ENCODE results near the gene DCST2.
"Not testable (repeated sequence)": the region's sequence is repeated elsewhere in the genome, so short reads cannot be mapped to it uniquely, and the experiment has no call there.

DCST2 gene

DNA sequence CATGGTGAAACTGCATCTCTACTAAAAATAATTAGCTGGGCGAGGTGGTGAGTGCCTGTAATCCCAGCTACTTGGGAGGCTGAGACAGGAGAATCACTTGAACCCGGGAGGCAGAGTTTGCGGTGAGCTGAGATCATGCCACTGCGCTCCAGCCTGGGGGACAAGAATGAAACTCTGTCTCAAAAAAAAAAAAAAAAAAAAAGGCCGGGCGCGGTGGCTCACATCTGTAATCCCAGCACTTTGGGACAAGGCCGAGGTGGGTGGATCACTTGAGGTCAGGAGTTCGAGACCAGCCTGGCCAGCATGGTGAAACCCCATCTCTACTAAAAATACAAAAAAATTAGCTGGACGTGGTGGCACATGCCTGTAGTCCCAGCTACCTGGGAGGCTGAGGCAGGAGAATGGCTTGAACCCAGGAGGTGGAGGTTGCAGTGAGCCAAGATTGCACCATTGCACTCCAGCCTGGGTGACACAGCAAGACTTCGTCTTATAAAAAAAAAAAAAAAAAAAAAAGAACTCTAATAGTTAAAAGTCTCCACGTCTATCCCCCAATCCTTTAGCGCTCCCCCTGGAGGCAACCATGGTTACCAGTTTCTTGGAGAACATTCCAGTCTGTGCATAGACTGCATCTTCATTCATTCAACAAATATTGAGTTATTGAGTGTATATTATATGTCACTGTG, 38.1 kb downstream of the DCST2 start:
- DNase-seq: peak in 1 of 2 donors; percentile 31

DNA sequence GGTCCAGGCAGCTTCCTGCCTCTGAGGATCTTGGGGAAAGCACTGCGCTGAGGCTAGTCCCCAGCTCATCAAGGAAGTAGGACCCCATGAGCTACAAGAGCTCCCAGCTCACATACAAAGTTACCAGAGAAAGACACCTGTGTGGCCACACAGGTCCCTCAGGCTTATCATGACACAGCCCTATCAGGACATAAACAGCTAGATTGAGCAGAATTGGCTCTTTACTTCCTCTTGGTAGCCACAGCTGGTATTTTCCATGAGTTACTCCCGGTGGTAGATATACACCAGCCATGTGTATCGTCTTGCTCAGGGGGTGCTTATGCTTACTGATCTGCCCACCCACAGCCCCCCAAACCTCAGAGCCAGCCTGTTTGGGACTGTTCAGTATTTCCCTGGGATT, 39.0 kb downstream of the DCST2 start:
- DNase-seq: no peak

DNA sequence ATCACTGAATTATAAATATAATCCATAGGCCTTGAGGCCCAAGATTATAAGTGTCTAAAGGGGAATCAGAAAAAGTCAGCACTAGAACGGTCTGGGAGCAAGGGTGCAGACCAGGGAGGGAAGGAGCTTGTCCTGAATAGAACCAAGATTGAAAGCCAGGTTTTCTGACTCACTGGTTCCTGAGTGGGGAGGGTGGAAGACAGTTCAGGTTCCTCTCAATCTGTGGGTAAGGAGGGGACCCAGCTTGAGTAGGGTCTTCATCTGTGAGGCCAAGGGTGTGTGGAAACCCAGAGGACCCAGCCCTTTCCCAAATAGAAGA, 39.4 kb downstream of the DCST2 start:
- DNase-seq: no peak

DNA sequence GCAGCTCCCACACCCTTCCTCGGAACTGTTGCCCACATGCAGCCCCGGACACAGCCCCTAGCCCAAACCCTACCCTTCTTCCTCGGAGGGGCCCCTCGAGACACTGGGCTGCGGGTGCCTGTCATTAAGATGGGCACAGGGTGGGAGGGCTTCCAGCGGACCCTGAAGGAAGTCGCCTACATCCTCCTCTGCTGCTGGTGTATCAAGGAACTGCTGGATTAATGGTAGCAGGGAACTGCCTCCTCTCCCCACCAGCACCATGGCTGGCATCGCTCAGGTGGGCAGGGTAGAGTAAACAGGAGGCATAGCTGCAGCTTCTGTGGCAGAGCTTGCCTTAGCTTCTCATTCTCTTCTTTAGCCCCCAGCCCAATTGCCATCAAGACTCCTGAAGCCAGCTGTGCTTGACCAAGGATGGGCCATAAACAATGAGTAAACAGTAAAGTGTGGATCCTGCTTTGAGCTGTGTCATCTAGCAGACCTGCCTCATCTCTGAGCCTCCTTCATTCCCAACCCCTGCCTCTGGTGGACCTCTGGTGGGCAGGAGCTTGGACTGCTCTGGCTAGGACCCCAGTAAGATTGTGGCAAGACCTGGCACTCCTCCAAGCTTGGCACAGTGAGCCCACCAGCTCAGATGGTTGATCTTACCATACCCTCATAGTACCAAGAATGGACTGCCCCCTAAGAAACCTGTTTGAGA, 39.9 kb downstream of the DCST2 start, which contains the start of gene LENEP:
TSS of gene LENEP (plus strand) at position 15 of the 697 bp plus-strand sequence. CDS start at position 37, 22 bp downstream.
- no peak for DNase-seq

DNA sequence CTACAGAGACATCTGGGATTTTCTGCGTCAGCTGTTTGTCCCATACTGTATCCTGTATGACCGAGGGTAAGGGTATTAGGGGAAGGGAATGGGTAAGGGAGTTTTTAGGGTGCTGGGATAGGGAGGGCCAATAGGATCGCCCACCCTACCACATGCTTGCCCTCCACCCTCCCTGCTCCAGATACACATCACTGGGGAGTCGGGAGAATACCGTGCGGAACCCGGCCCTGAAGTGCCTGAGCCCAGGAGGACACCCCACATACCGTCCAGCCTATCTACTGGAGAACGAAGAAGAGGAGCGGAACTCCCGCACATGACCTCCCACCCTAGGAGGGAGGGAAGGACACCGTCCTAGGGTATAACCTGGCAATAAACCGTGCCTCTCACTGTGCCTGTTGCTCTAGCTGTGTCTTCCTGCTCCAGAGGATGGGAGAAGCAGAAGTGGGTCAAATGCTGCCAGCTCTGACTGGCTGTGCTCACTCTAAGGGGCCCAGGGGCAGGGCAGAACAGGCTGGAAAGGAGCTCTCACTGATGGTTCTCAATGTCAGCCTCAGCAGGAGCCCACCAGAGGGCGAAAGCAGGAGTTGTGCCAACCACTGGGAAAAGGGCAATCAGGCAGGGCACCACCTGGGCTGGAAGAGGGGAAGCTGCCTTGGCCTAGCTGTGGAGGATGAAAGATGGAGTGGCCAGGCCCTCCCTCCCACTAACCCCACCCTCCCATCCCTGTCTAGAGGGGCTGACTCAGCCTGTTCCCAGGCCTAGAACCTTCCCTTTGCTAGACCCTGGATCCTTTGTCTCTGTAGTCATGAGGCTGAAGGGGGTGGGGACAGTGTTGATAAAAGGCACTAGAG, 40.6 kb downstream of the DCST2 start:
- DNase-seq: no peak

DNA sequence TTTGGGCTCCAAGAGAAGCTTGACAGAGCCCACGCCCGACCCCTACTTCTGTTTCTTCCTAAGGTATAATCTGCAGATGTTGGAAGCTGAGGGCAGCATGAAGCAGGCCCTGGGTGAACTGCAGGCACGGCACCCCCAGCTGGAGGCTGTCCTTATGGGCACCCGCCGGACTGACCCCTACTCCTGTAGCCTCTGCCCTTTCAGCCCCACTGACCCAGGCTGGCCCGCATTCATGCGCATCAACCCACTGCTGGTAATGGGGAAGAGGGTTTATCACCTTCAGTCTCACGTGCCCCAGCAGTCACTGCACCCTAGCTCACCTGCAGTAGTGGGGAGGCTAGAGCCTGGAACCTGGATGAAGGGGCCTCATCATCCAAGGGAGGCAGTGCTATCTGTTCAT, 43.3 kb downstream of the DCST2 start:
- DNase-seq: no peak

DNA sequence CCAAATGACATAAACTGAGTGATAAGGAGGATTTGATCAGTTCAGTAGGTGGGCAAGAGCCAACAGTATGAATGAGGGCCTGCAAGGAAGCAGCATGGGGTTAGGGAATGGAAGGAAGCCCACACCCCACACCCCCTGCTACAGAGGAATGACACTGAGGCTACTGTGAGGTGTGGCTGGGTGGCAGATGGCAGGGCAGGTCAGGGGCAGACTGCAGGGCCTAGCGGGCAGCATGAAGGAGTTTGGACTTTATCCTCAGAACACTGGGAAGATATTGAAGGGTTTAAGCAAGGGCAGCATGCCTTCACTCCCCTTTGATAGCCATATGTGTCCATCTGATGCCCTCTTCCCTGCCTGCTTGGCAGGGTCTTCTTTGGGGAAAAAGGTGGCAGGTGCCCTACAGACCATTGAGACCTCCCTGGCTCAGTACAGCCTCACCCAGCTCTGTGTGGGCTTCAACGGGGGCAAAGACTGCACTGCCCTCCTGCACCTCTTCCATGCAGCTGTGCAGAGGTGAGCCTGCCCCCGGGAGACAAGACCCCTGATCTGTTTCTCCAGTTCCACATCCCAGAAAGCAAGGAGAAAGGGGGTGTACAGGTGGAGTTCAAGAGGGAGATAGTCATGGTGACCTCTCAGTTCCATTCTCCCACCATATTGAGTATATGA, 44.3 kb downstream of the DCST2 start:
- DNase-seq: no peak

DNA sequence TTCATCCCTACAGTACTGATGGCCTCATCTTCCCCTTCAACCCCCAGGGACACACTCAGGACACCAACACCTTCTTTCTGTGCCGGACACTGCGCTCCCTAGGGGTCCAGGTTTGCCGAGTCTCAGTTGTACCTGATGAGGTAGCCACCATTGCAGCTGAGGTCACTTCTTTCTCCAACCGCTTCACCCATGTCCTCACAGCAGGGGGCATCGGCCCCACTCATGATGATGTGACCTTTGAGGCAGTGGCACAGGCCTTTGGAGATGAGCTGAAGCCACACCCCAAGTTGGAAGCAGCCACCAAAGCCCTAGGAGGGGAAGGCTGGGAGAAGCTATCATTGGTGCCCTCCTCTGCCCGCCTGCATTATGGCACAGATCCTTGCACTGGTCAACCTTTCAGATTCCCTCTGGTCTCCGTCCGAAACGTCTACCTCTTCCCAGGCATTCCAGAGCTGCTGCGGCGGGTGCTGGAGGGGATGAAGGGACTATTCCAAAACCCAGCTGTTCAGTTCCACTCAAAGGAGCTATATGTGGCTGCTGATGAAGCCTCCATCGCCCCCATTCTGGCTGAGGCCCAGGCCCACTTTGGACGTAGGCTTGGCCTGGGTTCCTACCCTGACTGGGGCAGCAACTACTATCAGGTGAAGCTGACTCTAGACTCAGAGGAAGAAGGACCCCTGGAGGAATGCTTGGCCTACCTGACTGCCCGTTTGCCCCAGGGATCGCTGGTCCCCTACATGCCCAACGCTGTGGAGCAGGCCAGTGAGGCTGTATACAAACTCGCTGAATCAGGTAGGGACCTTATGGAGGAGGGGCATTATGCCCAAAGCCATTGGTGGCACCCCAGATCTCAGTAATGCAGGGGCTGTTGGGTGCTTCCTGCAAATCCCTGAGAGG, 45.3 kb downstream of the DCST2 start:
- no peak for DNase-seq

DNA sequence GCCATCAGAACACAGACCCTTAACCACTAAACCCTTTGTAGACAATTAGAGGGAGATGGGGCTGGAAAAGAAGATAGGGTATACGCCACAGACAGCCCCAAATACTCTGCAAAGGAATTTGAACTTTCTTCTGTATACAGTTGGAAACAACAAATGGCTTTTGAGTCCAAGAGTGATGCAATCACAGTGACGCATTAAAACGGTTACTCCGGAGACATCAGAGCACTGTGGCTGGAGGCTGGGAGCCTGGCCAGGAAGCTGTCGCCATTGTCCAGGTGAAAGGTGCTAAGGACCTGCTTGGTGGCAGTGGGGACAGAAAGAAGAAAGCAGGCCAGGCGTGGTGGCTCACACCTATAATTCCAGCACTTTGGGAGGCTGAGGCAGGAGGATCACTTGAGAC, 46.3 kb downstream of the DCST2 start:
- no peak for DNase-seq

DNA sequence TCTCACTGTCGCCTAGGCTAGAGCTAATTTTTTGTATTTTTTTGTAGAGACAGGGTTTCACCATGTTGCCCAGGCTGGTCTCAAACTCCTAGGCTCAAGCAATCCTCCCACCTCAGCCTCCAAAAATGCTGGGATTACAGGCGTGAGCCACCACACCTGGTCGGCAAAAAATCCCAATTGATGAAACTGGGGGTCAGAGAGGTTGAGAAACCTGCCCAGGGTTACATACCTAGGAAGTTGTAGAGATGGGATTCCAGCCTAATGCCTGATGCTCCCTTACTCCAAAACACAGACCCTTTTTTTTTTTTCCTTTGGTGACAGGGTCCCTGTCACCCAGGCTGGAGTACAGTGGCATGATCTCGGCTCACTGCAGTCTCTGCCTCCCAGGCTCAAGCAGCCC, 46.8 kb downstream of the DCST2 start:
- not testable (repeated sequence) for DNase-seq

DNA sequence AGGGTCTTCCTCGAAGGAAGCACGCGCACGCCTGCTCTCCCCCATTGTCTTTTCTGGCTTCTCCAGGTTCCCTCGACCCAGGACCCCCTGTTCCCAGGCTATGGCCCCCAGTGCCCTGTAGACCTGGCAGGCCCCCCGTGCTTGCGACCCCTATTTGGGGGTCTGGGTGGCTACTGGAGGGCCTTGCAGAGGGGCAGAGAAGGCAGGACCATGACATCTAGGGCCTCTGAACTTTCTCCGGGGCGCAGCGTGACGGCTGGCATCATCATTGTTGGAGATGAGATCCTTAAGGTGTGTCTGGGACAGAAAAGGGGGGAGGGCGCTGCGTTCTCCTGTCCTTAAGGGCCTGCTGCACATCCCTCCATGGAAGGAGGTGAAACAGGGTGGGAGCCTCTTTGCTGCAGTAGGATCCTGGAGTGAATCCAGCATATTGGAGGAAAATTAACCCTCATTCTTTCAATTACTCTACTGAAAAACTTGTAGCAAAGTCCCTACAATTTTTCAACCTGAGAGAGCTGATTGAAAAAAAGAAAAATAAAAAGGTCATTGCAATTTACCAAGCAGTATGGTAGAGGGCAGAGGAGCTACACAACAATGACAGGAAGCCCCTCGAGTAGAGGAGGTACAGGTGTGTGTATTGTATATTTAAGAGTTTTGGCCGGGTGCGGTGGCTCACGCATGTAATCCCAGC, 49.7 kb downstream of the DCST2 start:
- DNase-seq: no peak

DNA sequence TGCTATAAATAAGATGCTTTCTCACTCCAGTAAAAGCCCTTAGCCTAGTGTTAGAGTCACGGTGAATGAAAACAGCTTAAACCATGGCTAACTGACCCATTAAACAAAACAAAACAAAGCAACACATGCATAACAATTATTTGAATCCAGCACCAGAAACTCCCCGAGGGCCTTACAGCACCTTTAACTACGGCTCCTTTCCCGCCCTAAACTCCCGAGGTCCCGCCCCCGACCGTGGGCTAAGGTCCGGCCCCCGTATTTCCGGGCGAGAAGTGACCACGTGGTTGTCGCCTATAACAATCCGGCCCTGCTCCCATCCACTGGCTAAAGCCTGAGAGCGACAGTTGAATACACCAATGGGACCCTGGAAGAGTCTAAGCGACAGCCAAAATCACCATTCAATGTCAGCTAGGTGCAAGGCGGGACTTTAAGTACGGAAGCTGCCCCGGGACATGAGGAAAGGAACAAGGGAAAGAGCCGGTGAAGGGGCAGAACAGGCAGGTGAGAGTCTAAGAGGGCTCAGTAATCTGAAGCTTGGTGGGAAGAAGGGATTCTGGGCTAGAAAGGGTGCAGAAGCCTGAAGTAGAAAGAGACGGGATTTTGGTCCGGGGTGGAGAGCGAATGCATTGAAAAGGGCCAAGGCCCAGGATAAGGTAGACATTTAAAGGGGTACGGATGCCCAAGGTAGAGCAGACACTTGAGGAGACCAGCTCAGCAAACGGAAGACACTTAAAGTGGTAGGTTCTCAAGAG, 50.5 kb downstream of the DCST2 start, which contains the start of gene FLAD1:
TSS of gene FLAD1 (plus strand) at position 448 of the 752 bp plus-strand sequence. CDS start 351 bp downstream, outside the sequence.
- DNase-seq: peak; percentile 66 to 99

DNA sequence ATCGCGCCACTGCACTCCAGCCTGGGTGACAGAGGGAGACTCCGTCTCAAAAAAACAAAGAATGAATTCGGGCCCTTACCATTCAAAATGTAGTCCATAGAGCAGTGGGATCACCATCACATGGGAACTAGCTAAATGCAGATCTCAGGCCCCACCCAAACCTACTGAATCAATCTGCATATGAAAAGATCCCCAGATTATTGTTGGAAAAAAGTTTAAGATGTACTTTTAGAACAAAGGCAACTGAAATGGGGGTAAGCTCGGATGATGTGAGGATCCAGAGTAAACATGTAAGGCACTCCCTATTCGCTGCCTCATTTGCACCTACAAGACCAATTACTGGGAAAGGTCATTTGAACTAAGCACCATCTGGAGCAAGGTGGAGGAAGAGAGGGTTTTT, 51.2 kb downstream of the DCST2 start:
- no peak for DNase-seq

DNA sequence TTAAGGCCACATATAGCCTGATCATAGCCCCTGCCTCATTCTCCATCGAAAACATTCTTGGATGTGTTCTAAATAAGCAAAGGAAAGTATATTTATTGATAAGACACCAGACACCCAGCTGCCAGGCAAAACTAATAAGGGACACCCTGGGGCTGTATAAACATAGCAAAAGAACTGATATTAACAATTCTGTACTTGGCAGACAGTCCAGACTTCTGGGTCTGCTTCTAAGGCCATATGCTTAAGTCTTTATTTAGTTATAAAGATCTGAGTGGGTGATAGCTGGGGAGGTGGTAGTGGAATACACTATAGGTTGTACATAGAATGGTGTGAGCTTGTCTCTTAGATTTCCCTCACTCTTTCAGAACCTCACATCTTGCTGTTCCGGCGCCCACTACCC, 55.2 kb downstream of the DCST2 start:
- DNase-seq: no peak

DNA sequence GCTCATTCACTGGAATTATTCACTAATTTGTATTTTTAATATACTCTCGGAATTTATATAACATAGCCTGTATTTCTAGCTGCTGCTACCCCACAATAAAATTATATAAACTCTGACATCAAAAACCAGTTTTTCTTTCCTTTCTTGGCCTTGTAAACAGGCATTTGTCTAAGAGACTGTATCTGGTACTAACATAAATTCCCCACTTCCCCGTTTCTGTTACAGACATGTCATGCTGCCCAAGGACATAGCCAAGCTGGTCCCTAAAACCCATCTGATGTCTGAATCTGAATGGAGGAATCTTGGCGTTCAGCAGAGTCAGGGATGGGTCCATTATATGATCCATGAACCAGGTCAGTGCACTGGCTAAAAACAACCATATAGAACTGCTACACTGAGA, 55.8 kb downstream of the DCST2 start:
- not testable (repeated sequence) for DNase-seq

DNA sequence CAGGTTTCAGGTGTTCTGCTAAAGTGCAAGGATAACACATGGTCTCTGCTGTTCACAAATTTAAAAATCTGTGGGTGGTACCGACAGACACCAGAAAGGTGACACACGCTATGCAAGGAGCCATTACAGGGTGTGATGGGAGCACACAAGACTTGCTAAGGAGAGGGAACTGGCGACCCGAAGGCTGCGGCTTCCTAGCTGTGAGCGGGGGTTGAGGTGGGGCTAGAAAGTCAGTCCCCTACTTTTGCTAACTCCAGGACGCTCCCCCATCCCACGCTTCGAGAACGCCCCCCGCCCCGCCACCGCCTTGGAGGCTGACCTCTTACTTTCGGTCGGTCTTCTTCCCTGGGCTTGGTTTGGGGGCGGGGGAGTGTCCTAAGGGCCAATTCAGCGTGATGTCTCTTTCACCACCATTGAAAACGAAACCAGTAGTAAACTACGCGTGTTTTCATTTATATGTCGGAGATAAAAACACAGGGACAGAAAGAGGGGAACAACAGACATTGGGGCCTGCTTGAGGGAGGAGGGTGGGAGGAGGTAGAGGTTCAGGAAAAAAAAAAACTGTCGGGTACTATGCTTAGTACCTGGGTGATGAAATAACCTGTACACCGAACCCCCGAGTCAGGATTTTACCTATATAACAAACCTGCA, 58.0 kb downstream of the DCST2 start:
- DNase-seq: peak; percentile 34 to 41

DNA sequence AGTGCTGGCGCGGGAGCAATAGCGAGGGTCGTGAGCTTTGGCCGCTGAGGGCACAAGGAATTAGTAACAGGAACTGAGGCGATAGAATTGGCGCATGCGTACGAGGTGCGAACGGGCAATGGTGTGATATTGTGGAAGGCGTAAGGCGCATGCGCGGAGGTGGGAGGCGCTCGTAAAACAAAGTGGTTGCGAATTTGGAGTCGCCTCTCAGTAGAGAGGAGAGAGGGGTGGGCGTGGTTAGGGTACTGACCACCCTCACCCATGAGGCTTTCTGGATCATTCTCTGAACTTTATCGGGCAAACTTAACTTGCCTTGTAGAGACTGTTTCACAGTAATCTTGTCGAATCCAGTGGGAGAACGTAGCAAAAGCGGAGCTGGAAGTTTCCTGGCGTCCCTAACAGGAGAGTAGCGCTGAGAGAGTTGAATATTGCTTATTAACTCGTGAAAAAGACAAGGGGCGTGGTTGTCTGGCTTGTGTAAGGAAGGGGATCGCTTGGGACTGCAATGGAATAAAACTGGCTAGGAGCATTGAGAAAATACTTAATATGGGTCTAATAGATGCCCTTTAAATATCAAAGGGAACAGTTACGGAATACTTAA, 58.7 kb downstream of the DCST2 start:
- peak in 1 of 2 donors; percentile 96 for DNase-seq

DNA sequence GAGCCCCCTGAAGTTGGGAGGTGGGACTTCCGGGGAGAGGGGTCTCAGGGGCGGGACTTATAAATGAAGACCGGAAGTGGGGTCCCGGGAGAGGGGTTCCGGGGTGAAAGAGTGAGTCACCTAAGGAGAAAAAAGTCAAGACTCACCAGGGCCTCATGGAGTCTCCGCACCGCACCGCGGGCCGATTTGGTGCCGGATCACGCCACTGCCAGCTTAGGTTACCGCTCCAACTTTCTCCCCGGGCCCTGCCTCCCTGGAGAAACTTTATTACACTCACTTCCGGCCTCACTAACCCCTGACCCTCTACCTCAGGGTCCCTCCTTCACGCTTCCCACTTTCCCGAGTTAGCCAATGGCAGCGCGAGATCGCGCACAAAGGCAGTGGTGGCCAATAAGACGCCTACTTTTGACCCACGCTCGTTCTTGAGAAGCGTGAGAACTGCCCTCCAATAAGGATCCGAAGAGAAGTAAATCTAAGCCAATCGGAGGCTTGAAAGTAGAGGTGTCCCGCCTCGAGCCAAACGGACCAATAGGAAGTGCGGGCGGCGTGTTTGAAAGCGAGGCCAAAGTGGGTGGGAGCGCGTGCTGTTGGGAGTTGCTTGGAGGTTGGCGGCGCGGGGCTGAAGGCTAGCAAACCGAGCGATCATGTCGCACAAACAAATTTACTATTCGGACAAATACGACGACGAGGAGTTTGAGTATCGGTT, 59.3 kb downstream of the DCST2 start, which contains the start of gene CKS1B:
TSS of gene CKS1B (plus strand) at position 580 of the 706 bp plus-strand sequence. CDS start at position 645, 65 bp downstream.
- peak; percentile 97 to 100 for DNase-seq
